Superior temporal gyrus (tissue), 1 donor: ENCODE data around the gene VIPR2.

Experiments used
- DNase-seq: peaks from one replicate; pipeline ENCODE4 v3.0.0-alpha.2; 2016; ENCODE audit errors: extremely low spot score

The VIPR2 gene

DNA sequence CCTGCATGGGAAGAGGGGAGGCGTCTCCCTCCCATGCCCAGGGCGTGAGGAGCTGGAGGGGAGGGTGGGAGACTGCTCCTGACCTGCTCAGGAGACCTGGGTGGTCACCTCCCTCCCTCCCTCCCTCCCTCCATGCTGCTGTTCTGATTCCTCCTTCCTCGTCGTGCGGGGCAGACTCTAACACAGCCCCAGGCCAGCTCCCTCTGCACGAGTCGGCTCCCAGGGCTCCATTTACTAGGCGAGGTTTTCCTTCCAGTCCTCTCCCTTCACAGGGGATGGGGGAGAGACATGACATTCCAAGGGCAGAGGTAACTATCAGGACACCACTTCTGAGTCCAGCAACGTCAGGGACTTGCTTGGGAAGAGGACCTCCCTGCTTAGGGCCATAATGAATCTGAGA is 23.6 kb downstream of the VIPR2 start:
- no peak for DNase-seq

DNA sequence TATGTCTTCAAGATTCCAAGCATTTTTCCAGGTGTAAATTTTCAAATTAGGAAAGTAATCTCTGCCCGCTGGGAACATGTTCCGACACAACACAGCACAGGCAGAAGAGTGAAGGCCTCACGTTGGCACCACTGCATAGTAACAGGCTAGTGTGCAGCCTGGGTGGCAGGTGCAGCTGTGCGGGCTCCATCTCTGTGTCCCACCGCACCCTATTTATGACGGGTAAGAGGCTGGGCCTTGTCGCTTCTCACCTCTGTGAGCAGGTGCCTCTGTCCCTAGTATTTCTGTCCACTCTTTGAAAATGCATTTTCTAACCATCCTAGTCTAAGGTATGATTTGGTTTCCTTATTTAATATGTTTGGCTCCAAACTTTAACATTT is 24.1 kb downstream of the VIPR2 start:
- no peak for DNase-seq

DNA sequence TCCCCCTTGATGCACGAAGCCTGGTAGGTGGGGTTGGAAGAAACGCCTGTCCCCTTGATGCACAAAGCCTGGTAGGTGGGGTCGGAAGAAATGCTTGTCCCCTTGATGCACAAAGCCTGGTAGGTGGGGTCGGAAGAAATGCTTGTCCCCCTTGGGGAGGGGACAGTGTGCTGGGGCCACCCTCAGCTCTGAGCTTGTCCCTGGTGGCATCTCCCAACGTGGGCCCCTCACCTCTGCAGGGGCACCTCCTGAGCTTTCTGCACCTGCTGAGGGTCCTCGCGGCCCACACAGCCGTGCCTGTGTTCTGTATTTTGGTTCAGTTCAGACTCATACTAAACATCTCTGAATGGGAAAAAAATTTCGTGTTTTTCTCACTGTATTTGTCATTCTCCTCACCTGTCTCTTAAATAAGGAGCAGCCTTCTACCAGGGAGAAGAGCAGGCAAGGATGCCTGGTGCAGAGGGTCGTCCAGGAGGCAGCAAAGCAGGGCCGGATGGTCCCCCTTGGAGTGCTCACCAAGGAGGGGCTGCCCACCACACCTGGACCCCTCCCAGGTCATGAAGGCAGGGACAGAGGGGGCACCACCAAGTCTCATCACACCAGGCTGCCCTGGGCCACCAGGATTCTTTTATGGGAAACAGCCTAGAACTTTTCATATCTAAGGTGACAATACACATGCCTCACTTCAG is 24.7 kb downstream of the VIPR2 start:
- DNase-seq, result no peak

DNA sequence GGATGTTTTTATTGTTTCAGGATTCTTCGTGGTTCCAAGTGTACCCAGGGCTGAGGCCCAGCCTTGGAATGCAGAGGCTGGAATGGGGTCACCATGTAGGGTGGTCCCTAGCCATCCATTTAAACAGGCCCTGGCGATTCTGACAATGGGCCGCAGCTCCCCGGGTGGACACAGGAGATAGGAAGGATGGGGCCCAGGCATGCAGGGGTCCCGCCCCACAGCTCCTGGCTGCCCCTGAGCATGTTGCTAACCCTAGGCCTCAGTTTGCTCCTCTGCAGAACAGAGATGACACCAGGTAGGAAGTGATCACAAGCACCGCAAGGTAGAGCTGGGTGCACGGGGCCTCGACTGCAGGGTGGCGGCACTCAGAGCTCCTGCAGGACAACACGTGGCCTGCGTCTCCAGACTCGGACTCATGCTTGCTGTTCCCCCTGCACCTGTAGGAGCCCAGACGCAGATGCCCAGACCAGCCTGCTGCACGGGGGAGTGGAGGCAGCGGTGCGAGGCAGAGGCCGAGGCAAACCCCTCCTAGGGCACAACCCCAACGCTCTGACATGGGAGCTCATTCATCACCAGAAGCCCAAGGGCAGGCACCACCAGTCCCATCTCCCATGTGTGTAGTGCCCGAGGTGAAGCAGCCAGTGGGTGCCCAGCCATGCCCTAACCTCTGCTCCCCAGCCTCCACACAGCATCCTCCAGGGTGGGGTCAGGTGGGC is 25.5 kb downstream of the VIPR2 start:
- DNase-seq, result no peak

DNA sequence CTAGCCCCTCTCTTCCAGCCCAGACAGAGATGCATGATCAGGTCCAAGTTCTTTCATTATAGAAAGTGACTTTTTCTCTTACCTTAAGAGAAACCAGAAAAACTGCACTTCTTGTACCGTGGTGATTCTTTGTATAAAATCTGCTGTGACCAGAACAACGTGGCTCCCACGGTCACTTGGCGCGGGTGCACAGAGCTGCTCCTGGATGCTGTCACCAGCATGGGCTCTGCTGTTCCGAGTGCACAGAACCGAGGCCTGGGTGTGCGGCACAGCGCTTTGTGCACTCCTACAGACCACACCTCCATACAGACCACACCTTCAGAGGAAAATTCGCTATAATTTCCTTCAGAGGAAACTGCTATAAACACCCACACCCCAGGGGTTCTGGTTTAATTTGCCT is 26.0 kb downstream of the VIPR2 start:
- DNase-seq, result no peak

DNA sequence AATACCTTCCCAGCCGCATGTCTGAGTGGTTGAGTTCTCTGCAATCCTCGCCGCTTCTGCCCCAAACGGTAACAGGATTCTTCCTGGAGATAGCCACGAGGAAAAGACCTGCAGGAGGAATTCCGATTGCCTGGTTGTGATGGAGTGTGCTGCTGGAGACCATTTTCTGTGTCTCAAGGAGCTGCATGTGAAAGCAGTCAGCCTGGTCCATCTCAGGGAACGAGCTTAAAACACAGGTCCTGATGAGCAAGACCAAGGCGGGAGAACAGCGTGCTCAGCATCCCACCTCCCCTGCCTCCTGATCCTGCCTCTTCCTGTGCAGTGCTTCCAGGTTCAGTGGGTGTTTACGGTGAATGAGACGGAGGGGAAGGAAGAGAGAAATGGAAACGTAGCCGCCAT is 26.5 kb downstream of the VIPR2 start:
- DNase-seq, result no peak

DNA sequence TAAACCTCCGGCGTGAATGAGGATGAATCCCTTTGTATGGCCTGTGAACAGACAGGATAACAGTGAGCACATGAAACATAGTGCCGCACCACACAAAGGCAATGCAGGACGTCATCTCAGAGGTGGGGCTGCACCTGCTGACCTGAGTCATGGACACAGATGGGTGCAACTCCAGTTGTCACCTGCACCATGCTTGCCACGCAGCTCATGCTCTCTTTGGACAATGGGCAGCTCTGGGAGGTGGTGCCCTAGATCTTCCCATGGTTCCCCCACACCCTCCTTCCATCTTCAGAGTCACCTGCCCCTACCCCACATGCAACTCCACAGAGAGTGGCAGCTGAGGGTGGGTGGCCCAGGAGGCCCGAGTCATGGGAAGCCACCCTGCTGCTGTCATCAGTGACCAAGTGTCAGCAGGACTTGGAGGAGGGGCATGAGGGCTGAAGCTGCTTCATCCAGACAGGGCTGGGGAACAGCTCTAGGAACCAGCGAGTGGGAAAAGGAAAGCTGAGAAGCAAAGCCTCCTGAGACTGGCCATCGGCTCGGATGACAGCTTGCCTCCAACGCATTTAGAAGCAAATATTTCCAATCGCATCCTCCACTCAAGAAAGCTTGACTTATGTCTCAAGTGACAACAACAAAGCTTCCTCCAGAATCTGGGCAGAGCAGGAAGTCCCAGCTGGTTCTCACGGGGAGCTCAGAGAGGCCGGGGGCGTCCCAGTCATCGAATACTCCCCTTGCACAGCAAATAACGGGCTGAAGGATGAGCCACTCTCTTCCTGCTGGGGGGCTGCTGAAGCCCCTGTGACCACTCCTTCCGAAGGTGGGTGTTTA is 27.1 kb downstream of the VIPR2 start:
- no peak for DNase-seq

DNA sequence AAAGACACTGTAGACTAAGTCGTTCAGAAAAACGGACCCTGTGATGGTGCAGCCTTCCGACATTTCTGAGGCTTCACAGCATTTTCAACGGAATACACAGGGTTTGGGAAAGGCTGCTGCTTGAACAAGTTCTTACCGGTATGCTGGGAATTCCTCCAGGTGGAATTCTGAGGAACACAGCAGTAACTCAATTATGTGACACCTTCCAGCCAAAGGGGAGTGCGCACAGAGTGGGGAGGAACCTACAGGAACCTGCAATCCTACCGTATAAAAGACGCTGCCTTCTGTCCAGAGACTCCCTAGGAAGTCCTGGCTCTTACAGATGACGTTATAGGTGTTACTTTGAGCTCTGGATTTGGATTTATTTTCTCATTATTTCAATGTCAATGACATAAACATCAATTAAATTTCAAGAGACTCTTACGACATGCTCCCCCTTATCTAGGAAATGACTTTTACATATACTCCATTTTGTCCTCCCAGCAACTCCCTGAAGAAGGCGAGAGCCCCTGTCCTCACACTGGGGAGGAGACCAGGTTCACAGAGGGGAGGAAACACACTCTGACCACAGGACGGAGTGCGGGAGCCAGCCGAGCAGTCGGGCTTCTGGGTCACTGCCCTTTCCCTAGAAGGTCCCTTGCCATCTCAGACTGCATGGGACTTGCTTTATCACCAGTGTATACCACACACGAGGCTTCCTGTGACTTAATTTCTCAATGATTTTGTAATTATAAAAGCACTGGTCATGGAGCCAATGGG is 27.9 kb downstream of the VIPR2 start:
- no peak for DNase-seq

DNA sequence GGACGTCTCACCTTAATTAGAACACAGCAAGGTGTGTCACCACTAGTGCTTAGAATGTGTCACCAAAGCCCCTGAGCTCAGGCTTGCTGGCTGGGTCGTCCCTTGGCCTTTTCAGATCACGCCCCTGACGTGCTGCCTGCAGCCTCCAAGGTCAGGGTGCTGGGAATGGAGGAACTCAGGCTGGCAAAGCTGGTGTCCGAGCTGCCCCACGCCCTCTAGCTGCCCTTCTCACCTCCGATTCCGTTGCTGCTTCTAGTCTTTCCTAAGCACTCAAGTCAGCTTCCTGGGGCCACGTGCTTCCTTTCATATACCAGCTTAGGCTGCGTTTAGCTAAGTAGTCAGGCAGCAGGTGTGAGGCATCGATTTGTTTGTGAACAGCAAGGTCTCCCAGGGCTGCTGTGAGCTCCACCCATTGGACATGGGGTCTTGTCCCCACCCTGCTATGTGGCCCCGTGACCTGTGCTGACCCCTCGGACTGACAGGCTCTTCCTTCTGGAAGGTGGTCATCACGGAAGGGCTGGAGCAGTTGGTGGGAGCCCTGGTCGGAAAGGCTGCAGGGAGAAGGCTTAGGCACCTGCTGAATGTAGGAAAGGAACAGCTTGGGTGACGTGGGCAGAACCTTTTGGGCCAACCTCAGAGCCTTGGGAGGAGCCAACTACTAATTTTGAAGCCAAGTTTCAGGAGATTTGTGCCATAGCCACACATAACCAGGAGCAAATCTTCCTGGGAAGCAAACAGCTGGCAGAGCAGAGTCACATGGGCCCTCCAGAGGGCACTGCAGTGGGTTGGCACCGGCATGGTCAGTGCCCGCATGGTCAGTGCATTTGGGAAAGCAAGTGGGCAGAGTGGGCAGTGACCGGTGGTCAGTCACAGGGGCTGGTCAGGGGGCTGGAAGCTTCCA is 28.8 kb downstream of the VIPR2 start:
- no peak for DNase-seq

DNA sequence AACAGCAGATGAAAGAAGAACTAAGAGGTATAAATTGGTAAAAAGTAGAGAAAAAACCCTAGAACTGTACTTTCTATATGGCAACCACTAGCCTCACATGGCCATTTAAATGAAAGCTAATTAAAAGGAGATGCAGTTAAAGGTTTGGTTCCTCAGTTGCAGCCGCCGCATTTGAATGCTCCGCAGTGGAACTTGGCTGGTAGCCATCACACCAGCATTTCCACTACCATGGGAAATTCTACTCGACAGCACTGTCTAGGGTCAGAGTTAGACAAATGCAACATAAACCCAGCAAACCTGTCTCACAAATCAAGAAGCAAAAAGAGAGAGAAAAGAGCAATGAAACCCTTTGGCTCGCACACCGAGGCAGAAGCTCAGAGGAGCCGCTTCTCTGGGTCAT is 29.7 kb downstream of the VIPR2 start:
- no peak for DNase-seq

DNA sequence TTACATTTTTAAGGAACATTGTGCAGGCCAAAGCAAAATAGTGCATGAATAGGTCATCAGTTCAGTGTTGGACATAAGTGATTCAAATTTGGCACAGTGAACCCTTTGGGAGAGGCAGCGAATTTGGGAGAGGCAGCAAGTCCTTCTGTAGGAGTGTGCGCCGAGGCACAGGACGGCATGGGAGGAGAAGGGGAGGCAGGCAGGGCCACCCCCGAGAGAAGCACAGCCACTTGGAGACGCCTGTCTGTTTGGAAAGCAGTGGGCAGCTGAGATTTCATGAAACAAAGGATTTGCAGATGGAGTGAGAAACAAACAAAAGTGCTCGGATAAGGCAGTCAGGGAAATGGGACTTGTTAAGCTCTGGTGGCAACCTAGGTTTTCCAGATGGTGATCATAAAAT is 30.6 kb downstream of the VIPR2 start:
- no peak for DNase-seq

DNA sequence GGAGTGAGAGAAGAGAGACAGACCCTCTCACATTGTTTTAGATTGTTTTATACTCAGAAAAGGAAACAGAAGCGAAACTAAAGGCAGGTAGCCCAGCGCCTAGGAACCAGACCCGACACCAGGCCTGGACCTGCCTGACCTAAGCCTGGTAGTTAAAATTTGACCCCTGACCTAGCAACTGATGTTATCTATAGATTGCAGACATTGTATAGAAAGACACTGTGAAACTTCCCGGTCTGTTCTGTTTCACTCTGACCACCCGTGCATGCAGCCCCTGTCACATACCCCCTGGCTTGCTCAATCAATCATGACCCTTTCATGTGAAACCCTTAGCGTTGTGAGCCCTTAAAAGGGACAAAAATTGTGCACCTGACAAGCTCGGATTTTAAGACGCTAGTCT is 31.6 kb downstream of the VIPR2 start:
- DNase-seq, result no peak

DNA sequence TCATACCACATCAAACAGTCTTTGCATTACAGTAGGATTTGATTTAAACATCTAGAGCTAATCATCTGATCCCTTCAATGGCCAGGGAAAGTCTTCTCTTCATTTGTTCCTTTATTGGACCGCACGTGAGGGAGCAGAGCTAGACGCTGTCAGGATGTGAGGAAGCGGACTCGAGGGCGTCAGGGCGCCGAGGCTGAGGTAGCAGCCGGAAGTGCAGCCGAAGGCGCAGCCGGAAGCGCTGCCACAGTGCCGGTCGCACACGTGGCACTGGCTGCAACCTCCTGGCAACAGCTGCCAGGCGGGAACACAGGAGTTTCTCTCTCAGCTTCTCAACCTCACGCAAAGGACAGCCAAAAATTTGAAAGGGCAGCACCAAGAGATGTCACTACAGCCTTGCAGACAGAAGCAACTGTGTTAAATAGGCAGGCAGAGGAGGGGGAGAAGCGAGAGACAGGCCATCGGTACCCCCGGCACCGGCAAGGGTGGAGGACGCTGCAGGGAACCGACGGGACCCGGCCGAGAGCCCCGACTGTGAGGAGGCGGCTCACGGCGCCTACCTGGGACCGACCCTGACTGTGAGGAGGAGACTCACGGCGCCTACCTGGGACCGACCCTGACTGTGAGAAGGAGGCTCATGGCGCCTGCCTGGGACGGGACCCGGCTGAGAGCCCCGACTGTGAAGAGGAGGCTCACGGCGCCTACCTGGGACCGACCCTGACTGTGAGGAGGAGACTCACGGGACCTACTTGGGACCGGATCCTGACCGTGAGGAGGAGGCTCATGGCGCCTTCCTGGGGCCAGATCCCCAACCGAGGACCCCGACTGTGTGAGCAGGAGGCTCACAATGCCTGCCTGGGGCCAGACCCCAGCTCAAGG is 32.3 kb downstream of the VIPR2 start:
- no peak for DNase-seq

DNA sequence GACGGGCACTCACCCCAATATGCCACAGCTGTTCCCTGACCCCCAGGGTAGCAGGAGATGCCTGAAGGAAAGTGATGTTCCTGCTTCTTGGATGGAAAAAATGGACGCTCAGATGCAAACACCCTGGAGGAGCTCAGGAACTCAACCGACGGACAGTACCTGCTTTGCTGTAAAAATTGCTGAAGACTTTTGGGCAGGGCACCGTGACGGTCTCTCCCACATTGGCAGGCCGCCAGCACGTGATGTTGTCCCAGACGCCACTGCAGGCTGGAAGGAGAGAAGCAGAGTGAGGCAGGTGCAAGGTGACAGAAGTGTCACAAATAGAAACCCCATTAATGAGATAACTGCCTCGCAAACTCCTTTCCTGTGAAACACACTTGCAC is 35.0 kb downstream of the VIPR2 start:
- DNase-seq, result no peak

DNA sequence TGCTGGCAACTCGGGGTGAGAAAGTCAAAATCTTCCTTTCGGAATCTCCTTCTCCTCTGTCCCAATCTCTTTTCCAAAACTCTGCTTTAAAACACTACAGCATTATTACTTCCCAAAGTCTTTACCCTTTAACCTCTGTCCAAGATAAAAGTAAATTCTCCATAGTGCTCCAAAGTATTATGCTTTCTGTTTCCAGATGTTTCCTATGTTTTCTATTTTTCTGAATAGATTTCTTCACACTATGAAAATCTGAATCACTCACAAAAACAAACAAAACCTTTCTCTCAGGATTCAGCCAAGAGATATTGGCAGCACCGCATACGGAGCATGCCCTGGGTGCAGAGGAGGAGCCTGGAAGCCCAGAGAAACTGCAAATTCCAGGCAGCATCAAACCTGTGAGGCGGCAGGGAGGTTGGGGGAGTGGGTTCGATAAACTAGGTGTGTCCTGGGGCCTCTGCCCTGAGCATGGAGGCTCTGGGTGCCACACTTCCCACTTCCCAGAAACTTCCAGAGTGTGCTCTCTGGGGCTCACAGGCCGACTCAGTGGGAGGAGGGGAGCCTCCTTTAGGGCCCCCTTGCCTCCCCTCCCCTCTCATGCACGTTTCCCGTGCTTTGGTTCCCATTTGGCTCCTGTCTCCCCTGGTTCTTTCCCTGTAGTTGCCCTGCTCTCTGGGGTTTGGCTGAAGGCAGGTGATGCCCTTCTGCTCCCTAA is 35.6 kb downstream of the VIPR2 start:
- DNase-seq, result no peak

DNA sequence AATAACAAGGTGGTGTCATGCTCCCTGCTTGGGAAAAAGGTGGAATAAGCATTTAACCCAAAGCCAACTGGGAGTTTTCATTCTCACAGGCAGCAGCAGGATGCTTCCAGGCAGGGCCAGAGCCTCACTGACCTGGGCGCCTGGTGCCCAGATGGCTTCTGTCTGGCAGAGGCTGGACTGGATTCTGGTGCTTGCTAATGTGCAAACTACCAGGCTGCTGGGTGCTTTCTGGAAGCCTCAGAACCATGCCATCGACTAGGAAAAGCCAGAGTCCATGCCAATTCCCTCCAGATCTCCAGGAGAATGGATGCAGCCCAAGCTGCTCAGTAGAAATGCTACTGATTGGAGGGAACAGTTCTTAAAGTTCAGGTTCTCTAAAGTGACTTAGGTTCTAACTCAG is 36.2 kb downstream of the VIPR2 start:
- DNase-seq, result no peak

DNA sequence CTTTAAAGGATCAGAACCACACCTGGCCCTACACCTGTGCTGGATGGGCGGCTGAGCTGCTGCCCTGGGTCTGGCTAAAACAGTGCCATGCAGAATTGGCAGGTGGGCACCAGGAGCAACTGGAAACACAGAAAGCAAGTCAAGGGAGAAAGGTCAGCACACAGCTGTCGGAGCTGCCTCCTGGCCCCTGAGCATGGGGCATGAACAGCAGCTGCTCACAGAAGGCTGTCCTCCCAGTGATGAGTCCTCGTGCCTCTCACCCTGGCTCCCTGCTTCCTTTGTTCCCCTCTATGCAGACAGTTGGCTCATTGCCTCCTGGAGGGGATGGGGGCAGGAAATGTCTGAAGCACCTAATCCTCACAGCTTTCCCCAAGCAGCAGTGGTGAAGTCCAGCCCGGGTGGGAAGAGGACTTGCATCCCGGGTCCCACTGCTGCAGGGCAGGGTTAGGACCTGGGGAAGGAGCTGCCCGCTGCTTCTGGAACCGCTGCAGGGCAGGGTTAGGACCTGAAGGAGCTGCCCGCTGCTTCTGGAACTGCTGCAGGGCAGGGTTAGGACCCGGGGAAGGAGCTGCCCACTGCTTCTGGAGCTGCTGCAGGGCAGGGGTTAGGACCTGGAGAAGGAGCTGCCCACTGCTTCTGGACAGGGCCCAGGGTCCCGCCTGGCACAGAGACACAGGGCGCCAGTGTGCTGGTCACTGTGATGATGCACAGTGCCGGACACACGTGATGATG is 37.3 kb downstream of the VIPR2 start:
- DNase-seq, result no peak
